Caco-2 (cell line): ENCODE data around the gene LNX2. TPM values are rescaled to one million over a fixed set of nuclear protein-coding genes. Genes with fewer than 3 reads are reported as not detected.

ENCODE experiments used
- BruUV-seq: library from RNA; stranded (reverse); fragments of 400-500 nt; replicated peaks from 2 replicates; lab custom pipeline; 2021; lab: Mats Ljungman, UMichigan
- CTCF ChIA-PET: fragments of 300-600 bp; sonication (Branson Sonifier 250); formaldehyde crosslinking; loops from one replicate; lab custom pipeline; 2022; ENCODE audit warnings: antibody characterized with exemption; lab: Charles Lee
- POLR2A ChIA-PET: fragments of 300-600 bp; sonication (Branson Sonifier 250); formaldehyde crosslinking; loops from one replicate; lab custom pipeline; 2022; ENCODE audit warnings: antibody characterized with exemption; lab: Charles Lee
- DNase-seq, 2 experiments: peaks; one replicate each; pipeline versions ENCODE4 v3.0.0 to v3.0.0-alpha.2; 2020 to 2022
- H3K27me3 ChIP-seq: replicated peaks from 2 replicates; pipeline ENCODE4 v1.6.0; 2011; ENCODE audit warnings: low read length; ENCODE audit not compliant: control insufficient read depth, insufficient read depth
- H3K36me3 ChIP-seq: 2 replicates; pipeline ENCODE4 v1.5.1; 2011; ENCODE audit warnings: low read length; ENCODE audit not compliant: control insufficient read depth, insufficient read depth
- H3K4me1 ChIP-seq: fragments of 250-450 bp; sonication (Bioruptor Pico); 2 replicates; pipeline ENCODE4 v1.5.1; 2020; ENCODE audit warnings: mild to moderate bottlenecking
- H3K4me3 ChIP-seq: 2 replicates; pipeline ENCODE4 v1.5.1; 2011; ENCODE audit warnings: low read depth, mild to moderate bottlenecking, control low read depth, low read length
- H3K9me3 ChIP-seq: fragments of 250-450 bp; sonication (Bioruptor Pico); 2 replicates; pipeline ENCODE4 v1.5.1; 2020; ENCODE audit warnings: mild to moderate bottlenecking, moderate library complexity
- H3K27ac Mint-ChIP-seq: one replicate; pipeline ENCODE4 v1.8.0; 2022; ENCODE audit warnings: mixed read lengths; ENCODE audit not compliant: unreplicated experiment
- H3K27me3 Mint-ChIP-seq: one replicate; pipeline ENCODE4 v1.8.0; 2022; ENCODE audit warnings: mixed read lengths; ENCODE audit not compliant: insufficient read depth, unreplicated experiment
- H3K36me3 Mint-ChIP-seq: one replicate; pipeline ENCODE4 v1.8.0; 2022; ENCODE audit warnings: mild to moderate bottlenecking, mixed read lengths; ENCODE audit not compliant: insufficient read depth, unreplicated experiment
- H3K4me1 Mint-ChIP-seq: one replicate; pipeline ENCODE4 v1.8.0; 2022; ENCODE audit warnings: low read depth, mixed read lengths; ENCODE audit not compliant: unreplicated experiment
- H3K4me3 Mint-ChIP-seq: one replicate; pipeline ENCODE4 v1.8.0; 2022; ENCODE audit warnings: mild to moderate bottlenecking, moderate library complexity, mixed read lengths; ENCODE audit not compliant: unreplicated experiment
- H3K9me3 Mint-ChIP-seq: one replicate; pipeline ENCODE4 v1.8.0; 2022; ENCODE audit warnings: mixed read lengths; ENCODE audit not compliant: unreplicated experiment
- intact Hi-C: fragments of 100-400 bp; cut with micrococcal nuclease; formaldehyde crosslinking; loops from one replicate; pipeline ENCODE4 v1.10.0; 2022; ENCODE audit not compliant: unreplicated experiment
- total RNA-seq: library from RNA; stranded (reverse); gene quantifications from 2 replicates; pipeline ENCODE4 v1.2.3, GENCODE V29; 2022
- TF ChIP-seq, protein P1 (sequence below), 2 experiments: fragments of 200-600 bp in 1 of 2; IDR thresholded peaks; 1 replicate in 1 of 2; 2 replicates in 1 of 2; pipeline versions ENCODE4 v1.5.1 to v1.8.0; 2011 to 2022; ENCODE audit warnings: antibody characterized with exemption in 1 of 2, control low read depth in 1 of 2, inconsistent platforms in 1 of 2, low read depth in 1 of 2, low read length in 1 of 2, mild to moderate bottlenecking in 1 of 2, moderate library complexity in 1 of 2; ENCODE audit not compliant: insufficient read depth in 1 of 2, severe bottlenecking in 1 of 2, unreplicated experiment in 1 of 2

LNX2 gene
- total RNA-seq, 1 experiment from 2014 or later: 24.4 TPM

DNA sequence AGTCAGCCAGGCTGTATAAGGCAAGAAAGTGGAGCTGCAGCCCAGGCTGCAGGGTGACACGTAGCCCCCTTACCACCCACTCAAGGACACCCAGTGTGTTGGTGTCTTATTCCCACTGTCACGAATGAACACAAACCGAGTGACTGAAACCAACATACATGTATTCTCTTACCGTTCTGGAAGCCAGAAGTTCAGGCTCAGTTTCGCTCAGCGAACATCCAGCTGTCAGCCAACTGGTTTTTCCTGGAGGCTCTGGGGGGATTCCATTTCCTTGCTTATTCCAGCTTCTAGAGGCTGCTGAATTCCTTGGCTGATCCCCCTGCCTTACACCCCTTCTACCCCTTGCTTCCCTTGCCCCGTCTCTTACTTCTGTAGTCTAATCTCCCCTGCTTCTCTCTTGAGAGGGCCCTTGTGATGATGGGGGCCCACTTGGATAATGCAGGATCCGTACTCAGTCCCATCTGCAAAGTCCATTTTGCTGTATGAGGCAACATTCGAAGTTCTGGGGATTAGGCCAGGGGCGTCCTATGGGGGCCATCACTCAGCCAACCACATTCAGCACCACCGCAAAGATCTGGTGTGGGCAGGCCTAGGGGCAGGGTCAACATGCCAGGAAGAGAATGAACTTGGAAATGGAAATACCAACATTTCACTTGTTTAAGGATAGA lies 122.6 kb downstream of the LNX2 start:
- Histone ChIP-seq H3K4me3 (no peak overlapping the region), H3K27me3 (no peaks in the 10 kb centered on the region), H3K36me3 (no peaks in the 10 kb centered on the region), H3K9me3 (no peaks in the 10 kb centered on the region), H3K4me1 (no peaks in the 10 kb centered on the region)
- no peak overlapping the region for H3K4me3 Mint-ChIP-seq
- BruUV-seq: no TSS peak
- ChIA-PET POLR2A (no interaction called here), CTCF (interaction anchor here (0.6 to 0.9 kb wide), 2 partner anchors 10 to 19 kb away, joined by 3 read pairs; no protein-coding TSS in a partner anchor)
- no peaks in the 10 kb centered on the region for H3K9me3 Mint-ChIP-seq
- intact Hi-C loops: no loop called here
- DNase-seq: no peak
- TF ChIP-seq, protein P1, sequence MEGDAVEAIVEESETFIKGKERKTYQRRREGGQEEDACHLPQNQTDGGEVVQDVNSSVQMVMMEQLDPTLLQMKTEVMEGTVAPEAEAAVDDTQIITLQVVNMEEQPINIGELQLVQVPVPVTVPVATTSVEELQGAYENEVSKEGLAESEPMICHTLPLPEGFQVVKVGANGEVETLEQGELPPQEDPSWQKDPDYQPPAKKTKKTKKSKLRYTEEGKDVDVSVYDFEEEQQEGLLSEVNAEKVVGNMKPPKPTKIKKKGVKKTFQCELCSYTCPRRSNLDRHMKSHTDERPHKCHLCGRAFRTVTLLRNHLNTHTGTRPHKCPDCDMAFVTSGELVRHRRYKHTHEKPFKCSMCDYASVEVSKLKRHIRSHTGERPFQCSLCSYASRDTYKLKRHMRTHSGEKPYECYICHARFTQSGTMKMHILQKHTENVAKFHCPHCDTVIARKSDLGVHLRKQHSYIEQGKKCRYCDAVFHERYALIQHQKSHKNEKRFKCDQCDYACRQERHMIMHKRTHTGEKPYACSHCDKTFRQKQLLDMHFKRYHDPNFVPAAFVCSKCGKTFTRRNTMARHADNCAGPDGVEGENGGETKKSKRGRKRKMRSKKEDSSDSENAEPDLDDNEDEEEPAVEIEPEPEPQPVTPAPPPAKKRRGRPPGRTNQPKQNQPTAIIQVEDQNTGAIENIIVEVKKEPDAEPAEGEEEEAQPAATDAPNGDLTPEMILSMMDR (IDR thresholded peaks at IDR 0.05; ENCODE audit: insufficient read depth in 1 of 2, low read depth in 1 of 2, low read length in 1 of 2, severe bottlenecking in 1 of 2, unreplicated experiment in 1 of 2): no peak
- no peak overlapping the region for H3K27ac Mint-ChIP-seq
- H3K27me3 Mint-ChIP-seq: no peaks in the 10 kb centered on the region
- no peaks in the 10 kb centered on the region for H3K4me1 Mint-ChIP-seq
- no peaks in the 10 kb centered on the region for H3K36me3 Mint-ChIP-seq

DNA sequence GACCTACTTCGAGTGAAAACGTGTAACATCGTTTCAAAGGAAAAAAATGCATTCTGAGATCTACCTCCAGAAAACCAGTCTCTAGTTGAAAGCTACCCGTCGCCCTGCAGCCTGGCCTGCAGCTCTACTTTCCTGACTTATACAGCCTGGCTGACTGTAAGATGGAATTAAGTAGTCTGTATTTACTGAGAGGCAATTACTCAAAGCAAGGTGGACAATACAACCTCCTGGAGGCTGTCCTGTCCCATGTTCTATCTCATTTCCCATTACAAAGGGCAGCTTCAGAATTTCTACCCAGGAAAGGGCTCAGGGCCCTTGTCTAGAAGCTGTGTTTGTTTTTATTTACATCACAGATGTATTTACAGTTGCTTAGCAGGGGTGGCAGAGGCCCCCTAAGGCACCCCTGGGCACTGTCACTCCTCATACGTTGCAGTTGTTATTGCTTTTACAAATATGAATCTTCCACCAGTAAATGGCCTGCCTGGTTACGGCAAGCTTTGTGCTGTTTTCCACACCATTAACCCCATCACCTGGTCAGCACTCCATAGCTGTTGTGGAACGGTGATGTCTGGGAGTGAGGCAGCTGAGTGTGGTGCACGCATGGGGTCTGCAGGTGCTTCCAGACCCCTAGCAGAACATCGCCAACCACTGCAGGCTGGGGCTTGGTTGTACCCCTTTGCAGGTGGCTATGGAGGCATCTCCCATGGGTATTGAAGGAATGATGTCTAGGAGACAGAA lies 123.6 kb downstream of the LNX2 start:
- H3K27ac Mint-ChIP-seq: no peak overlapping the region

DNA sequence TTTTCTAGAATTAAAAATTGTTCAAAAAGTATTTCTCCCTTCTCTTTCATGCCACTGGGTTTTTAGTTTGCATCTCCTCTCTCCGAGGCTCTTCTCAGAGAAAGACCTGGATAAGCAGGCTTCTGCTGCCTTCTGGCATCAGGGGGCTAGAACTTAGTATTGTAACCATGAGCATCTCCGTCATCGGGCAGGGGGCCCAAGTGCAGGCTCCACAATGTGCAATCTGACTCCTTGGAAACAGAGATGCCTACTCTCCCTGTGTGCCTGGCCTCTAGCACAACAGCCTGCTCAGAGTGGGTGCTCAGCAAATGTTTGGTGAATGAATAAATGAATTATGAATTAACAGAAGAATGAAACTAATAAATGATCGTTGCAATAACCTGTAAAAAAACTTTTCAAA lies 124.3 kb downstream of the LNX2 start:
- H3K9me3 Mint-ChIP-seq: no peaks in the 10 kb centered on the region
- H3K4me3 Mint-ChIP-seq: no peak overlapping the region
- DNase-seq: no peak
- TF ChIP-seq, protein P1 (IDR thresholded peaks at IDR 0.05; ENCODE audit: insufficient read depth in 1 of 2, low read depth in 1 of 2, low read length in 1 of 2, severe bottlenecking in 1 of 2, unreplicated experiment in 1 of 2): no peak
- Histone ChIP-seq H3K36me3 (no peaks in the 10 kb centered on the region), H3K4me3 (no peak overlapping the region), H3K27me3 (no peaks in the 10 kb centered on the region), H3K4me1 (no peaks in the 10 kb centered on the region), H3K9me3 (no peaks in the 10 kb centered on the region)
- H3K27ac Mint-ChIP-seq: no peak overlapping the region
- BruUV-seq: no TSS peak
- ChIA-PET CTCF (interaction anchor here (0.8 kb wide), 1 partner anchor 35 kb away, joined by 3 read pairs; no protein-coding TSS in a partner anchor), POLR2A (no interaction called here)
- H3K27me3 Mint-ChIP-seq: no peaks in the 10 kb centered on the region
- H3K4me1 Mint-ChIP-seq: no peaks in the 10 kb centered on the region
- intact Hi-C loops: no loop called here
- no peaks in the 10 kb centered on the region for H3K36me3 Mint-ChIP-seq

More for the DNA sequence above, 123.6 kb downstream of the LNX2 start:
- H3K36me3 ChIP-seq: no peaks in the 10 kb centered on the region
- Mint-ChIP-seq H3K4me3 (no peak overlapping the region), H3K9me3 (no peaks in the 10 kb centered on the region), H3K4me1 (no peaks in the 10 kb centered on the region), H3K27me3 (no peaks in the 10 kb centered on the region), H3K36me3 (no peaks in the 10 kb centered on the region)
- no peak overlapping the region for H3K4me3 ChIP-seq
- no peaks in the 10 kb centered on the region for H3K4me1 ChIP-seq
- no peaks in the 10 kb centered on the region for H3K9me3 ChIP-seq
- DNase-seq: no peak
- POLR2A ChIA-PET: no interaction called here
- H3K27me3 ChIP-seq: no peaks in the 10 kb centered on the region
- CTCF ChIA-PET: interaction anchor here (0.6 to 0.9 kb wide), 2 partner anchors 9 to 20 kb away, joined by 3 read pairs; no protein-coding TSS in a partner anchor
- intact Hi-C loops: no loop called here
- no TSS peak for BruUV-seq
- TF ChIP-seq, protein P1 (IDR thresholded peaks at IDR 0.05; ENCODE audit: insufficient read depth in 1 of 2, low read depth in 1 of 2, low read length in 1 of 2, severe bottlenecking in 1 of 2, unreplicated experiment in 1 of 2): no peak

Other genes starting within 250 kb of the LNX2 start
- 132 and 141 TPM in 2 replicates for gene GTF3A, start 195.9 kb downstream of the LNX2 start, total RNA-seq
- gene MTIF3, start 170.0 kb downstream of the LNX2 start, total RNA-seq: 41.8 and 51.5 TPM in 2 replicates
- 198 and 201 TPM in 2 replicates for gene POLR1D, start 1.4 kb upstream of the LNX2 start, total RNA-seq
- not detected in 2 replicates for gene GSX1, start 172.0 kb upstream of the LNX2 start, total RNA-seq